HepG2 (cell line): ENCODE data around the gene HYAL2. TPM values are rescaled to one million over a fixed set of nuclear protein-coding genes. Genes with fewer than 3 reads are reported as not detected.
A peak's percentile ranks its signal among the peaks of the same experiment; 100 is the strongest.

Experiments
- CSRNP1 ChIP-seq: sonication (generic); formaldehyde crosslinking; IDR thresholded peaks from 2 replicates; pipeline ENCODE4 v1.8.1; 2023; ENCODE audit warnings: mild to moderate bottlenecking, missing genetic modification reagents
- FOXA1 ChIP-seq, 2 experiments: fragments of 450-650 bp in 1 of 2; sonication (generic) in 1 of 2; formaldehyde crosslinking in 1 of 2; IDR thresholded peaks; 2 replicates each; pipeline versions ENCODE4 v1.4.0 to v1.6.1; 2016 to 2020; ENCODE audit warnings: missing genetic modification reagents in 1 of 2
- HNRNPK ChIP-seq: fragments of 200-400 bp; formaldehyde crosslinking; IDR thresholded peaks from 2 replicates; pipeline ENCODE4 v1.6.1; 2018; ENCODE audit warnings: low read length, low read depth, moderate library complexity, mild to moderate bottlenecking; ENCODE audit not compliant: poor library complexity, severe bottlenecking
- KDM5B ChIP-seq: sonication (generic); formaldehyde crosslinking; IDR thresholded peaks from 2 replicates; pipeline ENCODE4 v1.4.0; 2020; ENCODE audit warnings: missing genetic modification reagents, mild to moderate bottlenecking, borderline replicate concordance
- MAFK ChIP-seq, 2 experiments: IDR thresholded peaks in 1 of 2; conservative IDR thresholded peaks in 1 of 2; 2 replicates each; pipeline ENCODE4 v1.6.1; 2011; ENCODE audit warnings: improper control_type of control experiment in 2 of 2, low read length in 2 of 2
- NBN ChIP-seq: fragments of 450-650 bp; conservative IDR thresholded peaks from 2 replicates; pipeline ENCODE4 v1.6.1; 2017
- PTBP1 ChIP-seq: fragments of 200-400 bp; formaldehyde crosslinking; IDR thresholded peaks from 2 replicates; pipeline ENCODE4 v1.6.1; 2018; ENCODE audit warnings: low read length, low read depth; ENCODE audit not compliant: poor library complexity, severe bottlenecking
- RBFOX2 ChIP-seq: fragments of 200-400 bp; formaldehyde crosslinking; IDR thresholded peaks from 2 replicates; pipeline ENCODE4 v1.6.1; 2017; ENCODE audit warnings: low read depth, mild to moderate bottlenecking, low read length
- ZKSCAN1 ChIP-seq: fragments of 150-350 bp; IDR thresholded peaks from 2 replicates; pipeline ENCODE4 v1.6.1; 2014; ENCODE audit warnings: low read length
- ZNF180 ChIP-seq: sonication (generic); formaldehyde crosslinking; IDR thresholded peaks from 2 replicates; pipeline ENCODE4 v1.4.0; 2020; ENCODE audit warnings: low read depth, missing genetic modification reagents, borderline replicate concordance
- ZNF3 ChIP-seq: IDR thresholded peaks from 2 replicates; pipeline ENCODE4 v1.7.0; 2017; ENCODE audit warnings: inconsistent platforms
- ZNF503 ChIP-seq: sonication (generic); formaldehyde crosslinking; IDR thresholded peaks from 2 replicates; pipeline ENCODE4 v1.4.0; 2020; ENCODE audit warnings: missing genetic modification reagents
- ZNF768 ChIP-seq: sonication (generic); formaldehyde crosslinking; IDR thresholded peaks from 2 replicates; pipeline ENCODE4 v1.4.0; 2020; ENCODE audit warnings: missing genetic modification reagents
- polyA plus RNA-seq, 8 experiments: library from polyadenylated mRNA; depleted of rRNA in 3 of 8; stranded (reverse) in 7 of 8; unstranded in 1 of 8; fragments of >200 nt; fragmentation: Illumina TruSeq in 4 of 8; extraction: Trizol in 4 of 8; gene quantifications; 2 replicates each; pipeline versions ENCODE4 v1.2.1 to v1.2.3, GENCODE V29; 2011 to 2016; ENCODE audit warnings: low read depth in 4 of 8, missing spikeins in 1 of 8, mixed read lengths in 1 of 8; ENCODE audit not compliant: insufficient read depth in 1 of 8
- total RNA-seq, 5 experiments: library from RNA; depleted of rRNA; stranded (reverse); fragments of >200 nt; fragmentation: Illumina TruSeq; extraction: Trizol; gene quantifications; 2 replicates each; pipeline ENCODE4 v1.2.3, GENCODE V29; 2016; ENCODE audit warnings: low read depth in 1 of 5
- TF ChIP-seq, protein P1 (sequence below): sonication (generic); formaldehyde crosslinking; conservative IDR thresholded peaks from 2 replicates; pipeline ENCODE4 v1.4.0; 2020; ENCODE audit warnings: mild to moderate bottlenecking, missing genetic modification reagents, moderate library complexity
- TF ChIP-seq, protein P2 (sequence below): sonication (generic); formaldehyde crosslinking; IDR thresholded peaks from 2 replicates; pipeline ENCODE4 v1.4.0; 2020; ENCODE audit warnings: missing genetic modification reagents, mild to moderate bottlenecking, borderline replicate concordance
- TF ChIP-seq, protein P3 (sequence below): sonication (generic); formaldehyde crosslinking; IDR thresholded peaks from 2 replicates; pipeline ENCODE4 v1.5.0; 2020; ENCODE audit warnings: missing genetic modification reagents
- TF ChIP-seq, protein P4 (sequence below): sonication (generic); formaldehyde crosslinking; IDR thresholded peaks from 2 replicates; pipeline ENCODE4 v1.9.0; 2022; ENCODE audit warnings: missing genetic modification reagents, mild to moderate bottlenecking, borderline replicate concordance

The HYAL2 gene
- total and polyA plus RNA-seq, 2 of the 13 experiments (the other 11 are each of a cell fraction or from before 2014, with no cell fraction given) = 76.2 to 102 TPM

GRCh38 chr3:50322386-50323091, at the start of gene HYAL2 (continued):
- TF ChIP-seq, protein P1, sequence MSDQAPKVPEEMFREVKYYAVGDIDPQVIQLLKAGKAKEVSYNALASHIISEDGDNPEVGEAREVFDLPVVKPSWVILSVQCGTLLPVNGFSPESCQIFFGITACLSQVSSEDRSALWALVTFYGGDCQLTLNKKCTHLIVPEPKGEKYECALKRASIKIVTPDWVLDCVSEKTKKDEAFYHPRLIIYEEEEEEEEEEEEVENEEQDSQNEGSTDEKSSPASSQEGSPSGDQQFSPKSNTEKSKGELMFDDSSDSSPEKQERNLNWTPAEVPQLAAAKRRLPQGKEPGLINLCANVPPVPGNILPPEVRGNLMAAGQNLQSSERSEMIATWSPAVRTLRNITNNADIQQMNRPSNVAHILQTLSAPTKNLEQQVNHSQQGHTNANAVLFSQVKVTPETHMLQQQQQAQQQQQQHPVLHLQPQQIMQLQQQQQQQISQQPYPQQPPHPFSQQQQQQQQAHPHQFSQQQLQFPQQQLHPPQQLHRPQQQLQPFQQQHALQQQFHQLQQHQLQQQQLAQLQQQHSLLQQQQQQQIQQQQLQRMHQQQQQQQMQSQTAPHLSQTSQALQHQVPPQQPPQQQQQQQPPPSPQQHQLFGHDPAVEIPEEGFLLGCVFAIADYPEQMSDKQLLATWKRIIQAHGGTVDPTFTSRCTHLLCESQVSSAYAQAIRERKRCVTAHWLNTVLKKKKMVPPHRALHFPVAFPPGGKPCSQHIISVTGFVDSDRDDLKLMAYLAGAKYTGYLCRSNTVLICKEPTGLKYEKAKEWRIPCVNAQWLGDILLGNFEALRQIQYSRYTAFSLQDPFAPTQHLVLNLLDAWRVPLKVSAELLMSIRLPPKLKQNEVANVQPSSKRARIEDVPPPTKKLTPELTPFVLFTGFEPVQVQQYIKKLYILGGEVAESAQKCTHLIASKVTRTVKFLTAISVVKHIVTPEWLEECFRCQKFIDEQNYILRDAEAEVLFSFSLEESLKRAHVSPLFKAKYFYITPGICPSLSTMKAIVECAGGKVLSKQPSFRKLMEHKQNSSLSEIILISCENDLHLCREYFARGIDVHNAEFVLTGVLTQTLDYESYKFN (CRISPR knock-in tag) = peak; percentile 42; the same call in 1 of the 2 replicates
- TF ChIP-seq NBN (no peak), KDM5B (CRISPR knock-in tag) (no peak), RBFOX2 (peak; percentile 86), HNRNPK (no peak), CSRNP1 (CRISPR knock-in tag) (0 out of 2 replicates have a peak, but pooled peaks have one; percentile 47), MAFK (conservative IDR thresholded peaks at IDR 0.05 in 1 of 2, IDR thresholded peaks at IDR 0.05 in 1 of 2; ENCODE audit: low read length in 2 of 2) (no peak), PTBP1 (no peak), ZNF3 (CRISPR knock-in tag) (no peak), ZKSCAN1 (no peak), ZNF768 (CRISPR knock-in tag) (no peak), ZNF180 (no peak), FOXA1 (IDR thresholded peaks at IDR 0.05) (no peak), FOXA1 (CRISPR knock-in tag; IDR thresholded peaks at IDR 0.05) (no peak), ZNF503 (CRISPR knock-in tag) (no peak)
- TF ChIP-seq, protein P2, sequence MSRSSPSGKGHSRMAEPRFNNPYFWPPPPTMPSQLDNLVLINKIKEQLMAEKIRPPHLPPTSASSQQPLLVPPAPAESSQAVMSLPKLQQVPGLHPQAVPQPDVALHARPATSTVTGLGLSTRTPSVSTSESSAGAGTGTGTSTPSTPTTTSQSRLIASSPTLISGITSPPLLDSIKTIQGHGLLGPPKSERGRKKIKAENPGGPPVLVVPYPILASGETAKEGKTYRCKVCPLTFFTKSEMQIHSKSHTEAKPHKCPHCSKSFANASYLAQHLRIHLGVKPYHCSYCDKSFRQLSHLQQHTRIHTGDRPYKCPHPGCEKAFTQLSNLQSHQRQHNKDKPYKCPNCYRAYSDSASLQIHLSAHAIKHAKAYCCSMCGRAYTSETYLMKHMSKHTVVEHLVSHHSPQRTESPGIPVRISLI (CRISPR knock-in tag) = no peak
- TF ChIP-seq, protein P3, sequence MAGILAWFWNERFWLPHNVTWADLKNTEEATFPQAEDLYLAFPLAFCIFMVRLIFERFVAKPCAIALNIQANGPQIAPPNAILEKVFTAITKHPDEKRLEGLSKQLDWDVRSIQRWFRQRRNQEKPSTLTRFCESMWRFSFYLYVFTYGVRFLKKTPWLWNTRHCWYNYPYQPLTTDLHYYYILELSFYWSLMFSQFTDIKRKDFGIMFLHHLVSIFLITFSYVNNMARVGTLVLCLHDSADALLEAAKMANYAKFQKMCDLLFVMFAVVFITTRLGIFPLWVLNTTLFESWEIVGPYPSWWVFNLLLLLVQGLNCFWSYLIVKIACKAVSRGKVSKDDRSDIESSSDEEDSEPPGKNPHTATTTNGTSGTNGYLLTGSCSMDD = no peak
- TF ChIP-seq, protein P4, sequence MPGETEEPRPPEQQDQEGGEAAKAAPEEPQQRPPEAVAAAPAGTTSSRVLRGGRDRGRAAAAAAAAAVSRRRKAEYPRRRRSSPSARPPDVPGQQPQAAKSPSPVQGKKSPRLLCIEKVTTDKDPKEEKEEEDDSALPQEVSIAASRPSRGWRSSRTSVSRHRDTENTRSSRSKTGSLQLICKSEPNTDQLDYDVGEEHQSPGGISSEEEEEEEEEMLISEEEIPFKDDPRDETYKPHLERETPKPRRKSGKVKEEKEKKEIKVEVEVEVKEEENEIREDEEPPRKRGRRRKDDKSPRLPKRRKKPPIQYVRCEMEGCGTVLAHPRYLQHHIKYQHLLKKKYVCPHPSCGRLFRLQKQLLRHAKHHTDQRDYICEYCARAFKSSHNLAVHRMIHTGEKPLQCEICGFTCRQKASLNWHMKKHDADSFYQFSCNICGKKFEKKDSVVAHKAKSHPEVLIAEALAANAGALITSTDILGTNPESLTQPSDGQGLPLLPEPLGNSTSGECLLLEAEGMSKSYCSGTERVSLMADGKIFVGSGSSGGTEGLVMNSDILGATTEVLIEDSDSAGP = no peak
